Measurements from ENCODE around the gene HMCN2. TPM values are rescaled to one million over a fixed set of nuclear protein-coding genes. Genes with fewer than 3 reads are reported as not detected.

Gene HMCN2
- polyA plus RNA-seq, 1 of the 3 experiments (the other 2 are of a cell fraction) = 0.15 TPM

DNA sequence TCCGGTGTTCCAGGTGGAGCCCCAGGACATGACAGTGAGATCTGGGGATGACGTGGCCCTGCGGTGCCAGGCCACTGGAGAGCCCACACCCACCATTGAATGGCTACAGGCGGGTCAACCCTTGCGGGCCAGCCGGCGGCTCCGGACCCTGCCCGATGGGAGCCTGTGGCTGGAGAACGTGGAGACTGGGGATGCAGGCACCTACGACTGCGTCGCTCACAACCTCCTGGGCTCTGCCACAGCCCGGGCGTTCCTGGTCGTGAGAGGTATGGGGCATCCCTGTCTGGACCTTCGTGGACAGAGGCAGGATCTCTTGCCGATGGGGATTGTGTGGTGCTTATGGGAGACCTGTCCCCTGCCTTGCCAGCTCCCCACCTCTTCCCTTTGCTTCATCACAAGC lies 153.2 kb downstream of the HMCN2 start (continued):
- TF ChIP-seq, protein P1, sequence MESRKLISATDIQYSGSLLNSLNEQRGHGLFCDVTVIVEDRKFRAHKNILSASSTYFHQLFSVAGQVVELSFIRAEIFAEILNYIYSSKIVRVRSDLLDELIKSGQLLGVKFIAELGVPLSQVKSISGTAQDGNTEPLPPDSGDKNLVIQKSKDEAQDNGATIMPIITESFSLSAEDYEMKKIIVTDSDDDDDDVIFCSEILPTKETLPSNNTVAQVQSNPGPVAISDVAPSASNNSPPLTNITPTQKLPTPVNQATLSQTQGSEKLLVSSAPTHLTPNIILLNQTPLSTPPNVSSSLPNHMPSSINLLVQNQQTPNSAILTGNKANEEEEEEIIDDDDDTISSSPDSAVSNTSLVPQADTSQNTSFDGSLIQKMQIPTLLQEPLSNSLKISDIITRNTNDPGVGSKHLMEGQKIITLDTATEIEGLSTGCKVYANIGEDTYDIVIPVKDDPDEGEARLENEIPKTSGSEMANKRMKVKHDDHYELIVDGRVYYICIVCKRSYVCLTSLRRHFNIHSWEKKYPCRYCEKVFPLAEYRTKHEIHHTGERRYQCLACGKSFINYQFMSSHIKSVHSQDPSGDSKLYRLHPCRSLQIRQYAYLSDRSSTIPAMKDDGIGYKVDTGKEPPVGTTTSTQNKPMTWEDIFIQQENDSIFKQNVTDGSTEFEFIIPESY (IDR thresholded peaks at IDR 0.05; ENCODE audit: borderline replicate concordance, low read depth) = no peak
- TF ChIP-seq, protein P2, sequence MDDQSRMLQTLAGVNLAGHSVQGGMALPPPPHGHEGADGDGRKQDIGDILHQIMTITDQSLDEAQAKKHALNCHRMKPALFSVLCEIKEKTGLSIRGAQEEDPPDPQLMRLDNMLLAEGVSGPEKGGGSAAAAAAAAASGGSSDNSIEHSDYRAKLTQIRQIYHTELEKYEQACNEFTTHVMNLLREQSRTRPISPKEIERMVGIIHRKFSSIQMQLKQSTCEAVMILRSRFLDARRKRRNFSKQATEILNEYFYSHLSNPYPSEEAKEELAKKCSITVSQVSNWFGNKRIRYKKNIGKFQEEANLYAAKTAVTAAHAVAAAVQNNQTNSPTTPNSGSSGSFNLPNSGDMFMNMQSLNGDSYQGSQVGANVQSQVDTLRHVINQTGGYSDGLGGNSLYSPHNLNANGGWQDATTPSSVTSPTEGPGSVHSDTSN (IDR thresholded peaks at IDR 0.05) = no peak
- no peak for TF ChIP-seq GATA2 (CRISPR knock-in tag; IDR thresholded peaks at IDR 0.05)
- TF ChIP-seq SMC3 (IDR thresholded peaks at IDR 0.05; ENCODE audit: low read depth, low read length) = no peak
- no peak for TF ChIP-seq GABPA (IDR thresholded peaks at IDR 0.05; ENCODE audit: low read depth)
- no peak for TF ChIP-seq TCF12 (IDR thresholded peaks at IDR 0.05)
- TF ChIP-seq NRF1 (IDR thresholded peaks at IDR 0.05; ENCODE audit: low read depth, low read length) = no peak
- TF ChIP-seq RAD21 (IDR thresholded peaks at IDR 0.05; ENCODE audit: low read length) = no peak

DNA sequence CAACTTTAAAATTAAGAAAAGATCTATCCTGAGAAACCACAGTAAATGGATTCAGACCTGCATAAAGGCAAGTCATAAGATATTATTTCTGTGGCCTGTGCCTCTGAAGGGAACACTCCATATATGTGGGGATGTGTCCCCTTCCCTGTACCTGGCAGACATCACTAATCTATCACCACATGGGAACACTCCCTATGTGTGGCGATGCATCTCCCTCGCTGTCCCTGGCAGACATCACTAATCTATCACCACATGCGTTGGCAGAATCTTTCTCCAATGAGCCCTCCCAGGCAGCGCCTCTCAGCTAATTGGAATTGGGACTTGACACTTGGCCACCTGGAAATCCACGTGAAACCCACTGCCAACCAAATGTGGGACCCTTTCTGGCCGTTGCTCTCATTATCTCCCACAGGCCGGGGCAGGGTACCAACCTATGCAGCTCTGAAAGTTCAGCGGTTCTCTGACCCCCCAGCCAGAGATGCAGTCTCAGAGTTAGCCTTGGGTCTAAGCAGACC lies 154.0 kb downstream of the HMCN2 start:
- H3K4me3 ChIP-seq (ENCODE audit: low read depth in 2 of 2, low read length in 1 of 2) = no peak overlapping the region
- H4K20me1 ChIP-seq (ENCODE audit: insufficient read depth) = no peaks in the 10 kb centered on the region
- DNase-seq = no peak
- no peak overlapping the region for H3K9ac ChIP-seq
- no peaks in the 10 kb centered on the region for H3K79me2 ChIP-seq (ENCODE audit: insufficient read depth)
- H2AFZ ChIP-seq (ENCODE audit: low read depth) = no peak overlapping the region
- no peaks in the 10 kb centered on the region; the same call in 1 of the 2 replicates for H3K27me3 ChIP-seq (ENCODE audit: insufficient read depth)
- CTCF ChIA-PET = interaction anchor here (0.6 to 1.0 kb wide), 2 partner anchors 9 to 43 kb away, joined by 3 to 4 read pairs; no protein-coding TSS in a partner anchor
- H3F3A ChIP-seq (replicated peaks; ENCODE audit: insufficient read depth) = peaks cover 6% of the 10 kb centered on the region
- POLR2A ChIA-PET = interaction anchor here (1.5 kb wide), 1 partner anchor 20 kb away, joined by 3 read pairs; no protein-coding TSS in a partner anchor
- 96% methylated on average over 8 of the region's 8 CpGs for WGBS (ENCODE audit: low lambda C conversion rate)
- no peak overlapping the region; a peak in 1 of 4 replicates for H3K27ac ChIP-seq (ENCODE audit: low read depth in 2 of 2, low read length in 1 of 2)
- TF ChIP-seq, protein P3, sequence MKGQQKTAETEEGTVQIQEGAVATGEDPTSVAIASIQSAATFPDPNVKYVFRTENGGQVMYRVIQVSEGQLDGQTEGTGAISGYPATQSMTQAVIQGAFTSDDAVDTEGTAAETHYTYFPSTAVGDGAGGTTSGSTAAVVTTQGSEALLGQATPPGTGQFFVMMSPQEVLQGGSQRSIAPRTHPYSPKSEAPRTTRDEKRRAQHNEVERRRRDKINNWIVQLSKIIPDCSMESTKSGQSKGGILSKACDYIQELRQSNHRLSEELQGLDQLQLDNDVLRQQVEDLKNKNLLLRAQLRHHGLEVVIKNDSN (IDR thresholded peaks at IDR 0.05; ENCODE audit: borderline replicate concordance, low read depth) = no peak
- no peak for TF ChIP-seq FOSL2 (IDR thresholded peaks at IDR 0.05; ENCODE audit: borderline replicate concordance, low read depth)
- TF ChIP-seq RAD21 (IDR thresholded peaks at IDR 0.05; ENCODE audit: low read length) = no peak
- TF ChIP-seq, protein P4, sequence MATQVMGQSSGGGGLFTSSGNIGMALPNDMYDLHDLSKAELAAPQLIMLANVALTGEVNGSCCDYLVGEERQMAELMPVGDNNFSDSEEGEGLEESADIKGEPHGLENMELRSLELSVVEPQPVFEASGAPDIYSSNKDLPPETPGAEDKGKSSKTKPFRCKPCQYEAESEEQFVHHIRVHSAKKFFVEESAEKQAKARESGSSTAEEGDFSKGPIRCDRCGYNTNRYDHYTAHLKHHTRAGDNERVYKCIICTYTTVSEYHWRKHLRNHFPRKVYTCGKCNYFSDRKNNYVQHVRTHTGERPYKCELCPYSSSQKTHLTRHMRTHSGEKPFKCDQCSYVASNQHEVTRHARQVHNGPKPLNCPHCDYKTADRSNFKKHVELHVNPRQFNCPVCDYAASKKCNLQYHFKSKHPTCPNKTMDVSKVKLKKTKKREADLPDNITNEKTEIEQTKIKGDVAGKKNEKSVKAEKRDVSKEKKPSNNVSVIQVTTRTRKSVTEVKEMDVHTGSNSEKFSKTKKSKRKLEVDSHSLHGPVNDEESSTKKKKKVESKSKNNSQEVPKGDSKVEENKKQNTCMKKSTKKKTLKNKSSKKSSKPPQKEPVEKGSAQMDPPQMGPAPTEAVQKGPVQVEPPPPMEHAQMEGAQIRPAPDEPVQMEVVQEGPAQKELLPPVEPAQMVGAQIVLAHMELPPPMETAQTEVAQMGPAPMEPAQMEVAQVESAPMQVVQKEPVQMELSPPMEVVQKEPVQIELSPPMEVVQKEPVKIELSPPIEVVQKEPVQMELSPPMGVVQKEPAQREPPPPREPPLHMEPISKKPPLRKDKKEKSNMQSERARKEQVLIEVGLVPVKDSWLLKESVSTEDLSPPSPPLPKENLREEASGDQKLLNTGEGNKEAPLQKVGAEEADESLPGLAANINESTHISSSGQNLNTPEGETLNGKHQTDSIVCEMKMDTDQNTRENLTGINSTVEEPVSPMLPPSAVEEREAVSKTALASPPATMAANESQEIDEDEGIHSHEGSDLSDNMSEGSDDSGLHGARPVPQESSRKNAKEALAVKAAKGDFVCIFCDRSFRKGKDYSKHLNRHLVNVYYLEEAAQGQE (IDR thresholded peaks at IDR 0.05; ENCODE audit: low read depth, low read length) = no peak
- no peak for TF ChIP-seq RXRA (IDR thresholded peaks at IDR 0.05; ENCODE audit: borderline replicate concordance, low read depth)
- TF ChIP-seq, protein P5, sequence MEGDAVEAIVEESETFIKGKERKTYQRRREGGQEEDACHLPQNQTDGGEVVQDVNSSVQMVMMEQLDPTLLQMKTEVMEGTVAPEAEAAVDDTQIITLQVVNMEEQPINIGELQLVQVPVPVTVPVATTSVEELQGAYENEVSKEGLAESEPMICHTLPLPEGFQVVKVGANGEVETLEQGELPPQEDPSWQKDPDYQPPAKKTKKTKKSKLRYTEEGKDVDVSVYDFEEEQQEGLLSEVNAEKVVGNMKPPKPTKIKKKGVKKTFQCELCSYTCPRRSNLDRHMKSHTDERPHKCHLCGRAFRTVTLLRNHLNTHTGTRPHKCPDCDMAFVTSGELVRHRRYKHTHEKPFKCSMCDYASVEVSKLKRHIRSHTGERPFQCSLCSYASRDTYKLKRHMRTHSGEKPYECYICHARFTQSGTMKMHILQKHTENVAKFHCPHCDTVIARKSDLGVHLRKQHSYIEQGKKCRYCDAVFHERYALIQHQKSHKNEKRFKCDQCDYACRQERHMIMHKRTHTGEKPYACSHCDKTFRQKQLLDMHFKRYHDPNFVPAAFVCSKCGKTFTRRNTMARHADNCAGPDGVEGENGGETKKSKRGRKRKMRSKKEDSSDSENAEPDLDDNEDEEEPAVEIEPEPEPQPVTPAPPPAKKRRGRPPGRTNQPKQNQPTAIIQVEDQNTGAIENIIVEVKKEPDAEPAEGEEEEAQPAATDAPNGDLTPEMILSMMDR (IDR thresholded peaks at IDR 0.05) = no peak
- TF ChIP-seq GATA2 (CRISPR knock-in tag; IDR thresholded peaks at IDR 0.05) = no peak
- H3K36me3 ChIP-seq (replicated peaks in 1 of 2; ENCODE audit: control insufficient read depth in 1 of 2, insufficient read depth in 2 of 2, low read length in 1 of 2) = no peaks in the 10 kb centered on the region
- no peak overlapping the region for H3K4me2 ChIP-seq
- H3K9me3 ChIP-seq = no peaks in the 10 kb centered on the region
- peaks cover 21 to 52% of the 10 kb centered on the region in 2 experiments for H3K4me1 ChIP-seq (ENCODE audit: control insufficient read depth in 1 of 2, insufficient read depth in 2 of 2, low read depth in 1 of 2, low read length in 1 of 2)
- no peaks in the 10 kb centered on the region for H3K9me2 ChIP-seq
